HG02981 (cell line): ENCODE results near the gene CTTN.

Experiments used
- ATAC-seq: cut with Tn5 transposase; IDR thresholded peaks from one replicate; pipeline ENCODE4 v1.9.1; 2021; ENCODE audit warnings: mild to moderate bottlenecking, moderate library complexity; ENCODE audit not compliant: unreplicated experiment

Gene CTTN

GRCh38 chr11:70397983-70398833, at the start of gene CTTN:
Gene CTTN (plus strand): TSS chr11:70398529. CDS start chr11:70407298, 8,769 bp downstream.
- no peak for ATAC-seq

GRCh38 chr11:70348608-70349007, 49.7 kb upstream of the CTTN start:
- ATAC-seq, result no peak

GRCh38 chr11:70351646-70352045, 46.7 kb upstream of the CTTN start:
- ATAC-seq, result no peak

- no peak for ATAC-seq
Measured at GRCh38 chr11:70352100-70352499, 46.2 kb upstream of the CTTN start.

GRCh38 chr11:70352601-70353000, 45.7 kb upstream of the CTTN start:
- ATAC-seq, result no peak

- no peak for ATAC-seq
Measured at GRCh38 chr11:70353329-70353728, 45.0 kb upstream of the CTTN start.

- no peak for ATAC-seq
Measured at GRCh38 chr11:70353900-70354568, 44.3 kb upstream of the CTTN start.

- ATAC-seq, result no peak
Measured at GRCh38 chr11:70354629-70355028, 43.7 kb upstream of the CTTN start.

GRCh38 chr11:70358753-70359152, 39.6 kb upstream of the CTTN start:
- no peak for ATAC-seq

- ATAC-seq, result no peak
Measured at GRCh38 chr11:70359451-70360205, 38.7 kb upstream of the CTTN start.

GRCh38 chr11:70360211-70360610, 38.1 kb upstream of the CTTN start:
- ATAC-seq, result no peak

GRCh38 chr11:70364178-70364577, 34.2 kb upstream of the CTTN start:
- no peak for ATAC-seq

GRCh38 chr11:70364745-70365543, 33.4 kb upstream of the CTTN start:
- no peak for ATAC-seq

GRCh38 chr11:70365544-70365927, 32.8 kb upstream of the CTTN start:
- no peak for ATAC-seq

- ATAC-seq, result no peak
Measured at GRCh38 chr11:70367071-70367470, 31.3 kb upstream of the CTTN start.

- ATAC-seq, result no peak
Measured at GRCh38 chr11:70368961-70369360, 29.4 kb upstream of the CTTN start.

GRCh38 chr11:70371241-70371640, 27.1 kb upstream of the CTTN start:
- ATAC-seq, result no peak

- ATAC-seq, result no peak
Measured at GRCh38 chr11:70372076-70372475, 26.3 kb upstream of the CTTN start.

GRCh38 chr11:70376621-70377020, 21.7 kb upstream of the CTTN start:
- ATAC-seq, result no peak

- no peak for ATAC-seq
Measured at GRCh38 chr11:70377645-70378044, 20.7 kb upstream of the CTTN start.
